IPS-20b (cell line): Measurements from ENCODE around the gene FER1L5.

Experiments used
- H3K27ac ChIP-seq: one replicate; pipeline ENCODE4 v1.5.1; 2013; ENCODE audit warnings: low read length
- H3K27me3 ChIP-seq: 2 replicates; pipeline ENCODE4 v1.6.1; 2013; ENCODE audit warnings: mild to moderate bottlenecking, low read length, inconsistent platforms; ENCODE audit not compliant: insufficient read depth
- H3K36me3 ChIP-seq: 2 replicates; pipeline ENCODE4 v1.6.1; 2013; ENCODE audit warnings: low read depth, mild to moderate bottlenecking, inconsistent platforms, low read length, moderate library complexity; ENCODE audit not compliant: insufficient read depth
- H3K4me1 ChIP-seq: 2 replicates; pipeline ENCODE4 v1.6.1; 2013; ENCODE audit warnings: mild to moderate bottlenecking, control low read depth, inconsistent platforms, low read length, moderate library complexity; ENCODE audit not compliant: insufficient read depth
- H3K4me3 ChIP-seq: 2 replicates; pipeline ENCODE4 v1.5.1; 2013; ENCODE audit warnings: mild to moderate bottlenecking, low read length, inconsistent platforms
- H3K9ac ChIP-seq: 2 replicates; pipeline ENCODE4 v1.6.1; 2013; ENCODE audit warnings: low read depth, mild to moderate bottlenecking, inconsistent platforms, low read length, moderate library complexity
- H3K9me3 ChIP-seq: 2 replicates; pipeline ENCODE4 v1.6.1; 2013; ENCODE audit warnings: mild to moderate bottlenecking, low read depth, low read length, inconsistent platforms; ENCODE audit not compliant: insufficient read depth

FER1L5 gene

GRCh38 chr2:96617012-96617411 is 25.6 kb upstream of the FER1L5 start:
- no peak overlapping the region for H3K9ac ChIP-seq
- no peaks in the 10 kb centered on the region for H3K4me1 ChIP-seq
- peaks cover 71% of the 10 kb centered on the region for H3K36me3 ChIP-seq
- no peaks in the 10 kb centered on the region for H3K9me3 ChIP-seq
- no peaks in the 10 kb centered on the region for H3K27me3 ChIP-seq
- H3K27ac ChIP-seq, result no peak overlapping the region
- H3K4me3 ChIP-seq, result no peak overlapping the region

- Histone ChIP-seq H3K27me3 (no peaks in the 10 kb centered on the region), H3K27ac (no peak overlapping the region), H3K9me3 (no peaks in the 10 kb centered on the region), H3K4me1 (no peaks in the 10 kb centered on the region), H3K9ac (no peak overlapping the region), H3K36me3 (peaks cover 59% of the 10 kb centered on the region), H3K4me3 (no peak overlapping the region)
Observed at GRCh38 chr2:96618596-96619283, 23.8 kb upstream of the FER1L5 start.

GRCh38 chr2:96622544-96622943 is 20.0 kb upstream of the FER1L5 start:
- no peak overlapping the region for H3K9ac ChIP-seq
- no peak overlapping the region for H3K27ac ChIP-seq
- H3K9me3 ChIP-seq, result no peaks in the 10 kb centered on the region
- H3K27me3 ChIP-seq, result no peaks in the 10 kb centered on the region
- H3K36me3 ChIP-seq, result peaks cover 48% of the 10 kb centered on the region
- no peaks in the 10 kb centered on the region for H3K4me1 ChIP-seq
- no peak overlapping the region for H3K4me3 ChIP-seq

GRCh38 chr2:96623116-96623515 is 19.4 kb upstream of the FER1L5 start:
- Histone ChIP-seq H3K27me3 (no peaks in the 10 kb centered on the region), H3K9me3 (no peaks in the 10 kb centered on the region), H3K36me3 (peaks cover 53% of the 10 kb centered on the region), H3K9ac (no peak overlapping the region), H3K27ac (no peak overlapping the region), H3K4me1 (no peaks in the 10 kb centered on the region), H3K4me3 (no peak overlapping the region)

GRCh38 chr2:96625571-96626552 is 16.7 kb upstream of the FER1L5 start:
- Histone ChIP-seq H3K9me3 (no peaks in the 10 kb centered on the region), H3K4me3 (no peak overlapping the region), H3K27ac (no peak overlapping the region), H3K36me3 (peaks cover 49% of the 10 kb centered on the region), H3K9ac (no peak overlapping the region), H3K4me1 (no peaks in the 10 kb centered on the region), H3K27me3 (no peaks in the 10 kb centered on the region)

GRCh38 chr2:96626553-96626942 is 16.0 kb upstream of the FER1L5 start:
- no peak overlapping the region for H3K4me3 ChIP-seq
- H3K27me3 ChIP-seq, result no peaks in the 10 kb centered on the region
- no peak overlapping the region for H3K9ac ChIP-seq
- no peak overlapping the region for H3K27ac ChIP-seq
- peaks cover 56% of the 10 kb centered on the region for H3K36me3 ChIP-seq
- no peaks in the 10 kb centered on the region for H3K9me3 ChIP-seq
- H3K4me1 ChIP-seq, result no peaks in the 10 kb centered on the region

- H3K9ac ChIP-seq, result no peak overlapping the region
- H3K4me1 ChIP-seq, result peaks cover 2% of the 10 kb centered on the region; the same call in 1 of the 2 replicates
- H3K36me3 ChIP-seq, result peaks cover 70% of the 10 kb centered on the region
- H3K27ac ChIP-seq, result no peak overlapping the region
- no peaks in the 10 kb centered on the region for H3K27me3 ChIP-seq
- H3K9me3 ChIP-seq, result no peaks in the 10 kb centered on the region
- H3K4me3 ChIP-seq, result no peak overlapping the region
Observed at GRCh38 chr2:96631804-96632435, 10.6 kb upstream of the FER1L5 start.

GRCh38 chr2:96633641-96634040 is 8.9 kb upstream of the FER1L5 start:
- Histone ChIP-seq H3K27me3 (no peaks in the 10 kb centered on the region), H3K9ac (no peak overlapping the region), H3K36me3 (peaks cover 55% of the 10 kb centered on the region), H3K4me3 (no peak overlapping the region), H3K27ac (no peak overlapping the region), H3K9me3 (no peaks in the 10 kb centered on the region), H3K4me1 (peaks cover 4% of the 10 kb centered on the region; the same call in 1 of the 2 replicates)

- H3K36me3 ChIP-seq, result peaks cover 32% of the 10 kb centered on the region
- peaks cover 4% of the 10 kb centered on the region; the same call in 1 of the 2 replicates for H3K4me1 ChIP-seq
- peak overlapping the region; percentile 91 for H3K4me3 ChIP-seq
- H3K9me3 ChIP-seq, result no peaks in the 10 kb centered on the region
- no peaks in the 10 kb centered on the region for H3K27me3 ChIP-seq
- peak overlapping the region; percentile 80; the same call in 1 of the 2 replicates for H3K9ac ChIP-seq
- no peak overlapping the region for H3K27ac ChIP-seq
Observed at GRCh38 chr2:96636551-96637171, 5.9 kb upstream of the FER1L5 start.

GRCh38 chr2:96637385-96638143 is 5.0 kb upstream of the FER1L5 start:
- Histone ChIP-seq H3K9ac (peak overlapping the region; percentile 80; the same call in 1 of the 2 replicates), H3K9me3 (no peaks in the 10 kb centered on the region), H3K27ac (no peak overlapping the region), H3K36me3 (peaks cover 24% of the 10 kb centered on the region), H3K4me1 (peaks cover 4% of the 10 kb centered on the region; the same call in 1 of the 2 replicates), H3K27me3 (no peaks in the 10 kb centered on the region), H3K4me3 (peak overlapping the region; percentile 91)
